Stimulated activated CD8-positive, alpha-beta memory T cell treated with anti-CD3 and anti-CD28 coated beads, Interleukin-15, amount 100 ng/mL, for 24 hours (primary cell): ENCODE results near the gene MTUS2.

Experiments used
- DNase-seq: peaks from one replicate; pipeline ENCODE4 v3.0.0-alpha.2; 2020; ENCODE audit warnings: low read depth

The MTUS2 gene

DNA sequence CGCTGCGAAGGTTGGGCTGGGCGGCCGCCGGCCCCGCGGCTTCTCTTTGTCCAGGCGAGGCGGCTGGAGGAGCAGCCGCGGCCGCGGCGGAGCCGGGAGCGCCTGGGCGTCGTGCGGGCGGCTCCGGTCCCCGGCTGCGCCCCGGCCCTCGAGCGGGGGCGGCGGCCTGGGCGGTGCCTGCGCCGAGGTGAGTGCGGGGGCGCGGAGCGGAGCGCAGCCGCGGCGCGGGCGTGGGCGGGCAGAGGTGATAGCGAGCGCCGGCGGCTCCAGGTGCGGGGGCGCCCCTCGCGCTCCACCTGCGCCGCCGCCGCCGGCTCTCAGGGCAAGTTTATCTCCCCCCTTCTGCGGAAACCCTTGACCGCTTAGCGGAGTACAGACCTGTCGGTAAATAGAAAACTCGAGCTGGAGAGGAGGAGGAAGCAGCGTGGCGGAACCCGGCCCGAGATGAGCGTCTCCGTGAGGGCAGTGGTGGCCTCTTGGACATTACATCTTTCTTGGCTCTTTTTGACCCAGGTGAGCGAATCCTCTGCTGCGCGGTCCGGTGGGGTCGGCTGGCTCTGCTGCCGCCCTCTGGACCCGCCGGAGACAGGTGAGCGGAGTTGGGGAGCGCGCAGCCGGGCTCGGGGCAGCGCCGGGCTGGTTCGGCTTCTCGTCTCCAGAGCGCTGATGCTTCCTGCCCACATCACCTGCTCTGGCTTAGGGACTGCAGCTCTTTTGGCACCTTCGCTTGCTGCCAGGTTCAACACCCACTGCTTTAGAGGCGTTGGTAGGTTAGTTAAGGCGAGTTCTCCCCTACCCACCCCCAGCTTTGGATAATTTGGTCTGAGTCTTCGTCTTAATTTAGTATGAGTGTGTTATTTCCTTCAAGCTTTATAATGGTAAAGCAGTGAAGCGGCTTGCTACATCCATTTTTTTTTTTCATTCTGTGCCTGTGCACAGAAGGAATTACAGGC lies at the start of gene MTUS2:
Gene MTUS2, plus strand, starts transcription at position 241 of the 953 bp plus-strand sequence.
- no peak for DNase-seq

DNA sequence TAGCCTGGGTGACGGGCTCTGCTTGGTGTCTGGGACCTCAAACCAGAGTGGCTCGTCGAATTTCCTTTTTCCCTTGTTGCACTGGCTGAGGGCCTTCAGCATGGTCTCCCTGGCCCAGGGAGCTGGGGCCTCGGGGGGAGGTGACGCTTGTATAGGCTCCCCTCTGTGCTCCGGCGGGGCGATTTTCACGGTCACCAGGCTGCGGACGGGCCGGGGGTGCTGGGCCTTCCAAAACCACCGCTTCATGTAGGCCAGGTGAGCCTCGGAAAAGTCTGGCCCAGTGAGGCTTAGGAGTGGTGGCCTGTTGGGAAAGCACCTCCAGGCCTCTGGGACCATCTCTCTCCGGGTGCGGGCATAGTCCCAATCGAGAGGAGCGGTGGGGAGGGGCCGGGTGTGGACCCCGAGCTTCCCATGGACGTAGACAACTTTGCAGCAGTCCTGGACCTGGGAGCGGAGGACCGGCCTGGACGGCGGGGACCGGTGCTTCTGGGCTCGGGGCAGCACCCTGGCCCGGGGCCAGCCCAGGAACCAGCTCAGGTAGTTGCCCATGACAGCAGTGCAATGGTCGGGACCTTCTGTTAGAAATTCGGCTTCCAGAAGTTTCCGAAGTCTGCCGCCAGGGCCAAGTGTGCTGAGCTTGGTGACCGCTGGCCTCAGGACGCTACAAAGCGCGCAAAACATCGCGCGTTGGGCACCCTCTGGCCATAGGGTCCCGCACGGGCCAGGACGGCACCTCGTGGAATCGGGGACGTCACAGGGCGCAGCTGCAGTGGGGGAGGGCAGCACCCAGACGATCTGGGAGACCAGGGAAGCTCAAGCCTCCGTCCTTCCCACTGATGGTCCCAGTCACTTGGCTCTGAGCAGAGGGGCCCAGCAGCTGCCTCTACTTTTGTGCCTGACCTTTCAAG lies 41.6 kb upstream of the MTUS2 start:
- DNase-seq = no peak

- no peak for DNase-seq
Observed at GRCh38 chr13:28792992-28793391, 27.1 kb upstream of the MTUS2 start.

GRCh38 chr13:28794396-28794795 lies 25.7 kb upstream of the MTUS2 start:
- DNase-seq = no peak

DNA sequence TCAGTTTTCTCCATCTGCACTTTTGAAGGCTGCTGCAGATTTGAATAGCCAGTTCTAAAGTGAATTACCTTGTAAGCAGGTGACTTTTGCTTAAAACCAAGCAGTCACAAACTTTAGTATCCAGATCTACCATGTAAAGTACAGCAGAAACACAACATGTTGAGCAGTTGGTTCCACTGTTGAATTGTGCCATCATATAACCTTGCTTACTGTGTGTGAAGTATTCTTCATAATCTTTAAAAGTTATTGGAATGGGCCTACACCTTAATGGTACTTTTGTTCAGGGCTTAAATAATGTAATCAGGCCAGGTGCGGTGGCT lies 23.2 kb upstream of the MTUS2 start:
- no peak for DNase-seq

- DNase-seq = peak; percentile 6
Observed at GRCh38 chr13:28805193-28805819, 14.8 kb upstream of the MTUS2 start.

GRCh38 chr13:28817204-28817603 lies 2.9 kb upstream of the MTUS2 start:
- DNase-seq = no peak

DNA sequence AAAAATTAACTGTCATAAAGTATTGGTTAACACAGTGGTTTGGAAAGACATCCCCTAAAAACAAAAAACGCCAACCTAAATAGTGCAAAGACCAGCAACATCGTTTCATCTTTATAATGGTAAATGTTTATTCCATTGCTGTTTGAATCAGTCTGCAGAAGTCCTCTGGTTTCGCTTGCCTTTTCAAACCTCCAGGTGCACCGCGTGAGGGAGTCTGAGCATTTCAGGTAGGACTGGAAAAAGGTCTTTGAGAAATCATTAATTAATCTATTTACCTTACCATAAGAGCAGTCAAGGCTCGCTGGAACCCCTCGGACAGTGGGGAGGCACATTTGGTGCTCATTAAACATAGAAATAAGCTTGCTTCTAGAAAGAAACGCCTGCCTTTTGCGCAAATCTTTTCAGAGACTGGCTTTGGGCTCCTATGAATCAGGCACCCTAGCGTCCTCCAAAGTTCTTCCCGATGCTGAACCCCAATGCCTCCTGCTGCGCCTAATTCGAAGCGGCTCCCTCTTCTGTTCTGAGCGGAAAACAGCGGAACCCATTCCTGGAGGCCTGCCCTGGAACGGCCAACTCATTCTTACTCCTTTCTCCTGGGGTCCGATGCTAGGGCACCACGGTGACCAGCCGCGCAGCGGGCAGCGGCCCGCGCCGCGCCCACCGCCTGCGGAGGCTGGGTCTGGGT lies 951 bp upstream of the MTUS2 start:
- DNase-seq = no peak

DNA sequence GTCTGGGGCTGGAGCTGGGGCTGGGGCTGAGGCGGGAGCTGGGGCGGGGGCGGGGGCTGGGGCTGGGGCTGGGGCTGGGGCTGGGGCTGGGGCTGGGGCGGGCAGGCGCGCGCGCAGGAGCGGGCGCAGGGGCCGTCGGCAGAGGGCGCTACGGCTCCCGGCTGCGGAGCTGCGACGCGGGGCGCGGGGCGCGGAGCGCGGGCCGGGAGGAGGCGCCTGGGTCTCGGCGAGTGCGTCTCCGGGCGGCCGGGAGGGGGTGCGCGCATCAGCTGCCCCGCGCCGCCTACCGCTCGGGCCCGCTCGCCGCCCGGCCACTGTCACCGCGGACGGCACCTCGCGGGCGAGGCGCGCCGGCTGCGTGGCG lies 422 bp upstream of the MTUS2 start:
- DNase-seq = peak; percentile 39

- no peak for DNase-seq
Observed at GRCh38 chr13:28822151-28822550, 2.0 kb downstream of the MTUS2 start.

GRCh38 chr13:28822801-28823200 lies 2.7 kb downstream of the MTUS2 start:
- no peak for DNase-seq

DNA sequence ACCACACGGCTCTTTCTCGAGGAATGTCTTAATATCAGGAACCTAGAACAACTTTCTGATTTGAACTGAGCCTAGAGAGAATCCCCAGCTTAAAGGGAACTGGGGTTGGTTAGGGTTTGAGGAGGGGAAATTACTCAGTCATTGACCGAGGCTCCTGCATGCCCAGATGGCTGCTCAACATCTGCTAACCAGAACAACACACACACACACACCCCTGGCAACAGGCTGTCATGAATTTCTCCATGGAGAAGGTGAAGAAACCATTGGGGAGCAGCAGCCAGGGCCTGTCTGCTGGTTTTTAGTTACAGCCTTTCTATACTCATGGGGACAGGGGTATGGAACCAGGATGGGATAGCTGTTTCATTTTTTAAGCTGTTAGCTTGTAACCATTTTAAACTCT lies 5.2 kb downstream of the MTUS2 start:
- no peak for DNase-seq

DNA sequence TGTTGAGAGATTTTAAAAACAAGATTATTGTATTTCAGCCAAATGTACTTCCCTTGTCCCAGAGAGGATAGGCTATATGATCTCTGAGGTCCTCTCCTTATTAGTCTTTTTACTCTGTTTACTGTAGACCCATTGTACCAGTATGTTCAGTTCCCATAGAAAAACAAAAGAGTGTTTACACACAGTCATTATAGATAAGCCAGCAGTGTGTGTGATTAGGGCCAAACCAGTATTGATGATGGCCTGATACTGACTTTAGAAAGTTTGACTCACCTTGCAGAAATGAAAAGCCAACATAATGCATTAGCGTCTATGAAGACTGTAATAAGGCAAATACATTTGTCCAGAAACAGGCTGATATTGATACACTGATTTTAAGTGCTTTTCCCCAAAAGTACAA lies 6.2 kb downstream of the MTUS2 start:
- DNase-seq = no peak

GRCh38 chr13:28830580-28830979 lies 10.4 kb downstream of the MTUS2 start:
- DNase-seq = no peak

DNA sequence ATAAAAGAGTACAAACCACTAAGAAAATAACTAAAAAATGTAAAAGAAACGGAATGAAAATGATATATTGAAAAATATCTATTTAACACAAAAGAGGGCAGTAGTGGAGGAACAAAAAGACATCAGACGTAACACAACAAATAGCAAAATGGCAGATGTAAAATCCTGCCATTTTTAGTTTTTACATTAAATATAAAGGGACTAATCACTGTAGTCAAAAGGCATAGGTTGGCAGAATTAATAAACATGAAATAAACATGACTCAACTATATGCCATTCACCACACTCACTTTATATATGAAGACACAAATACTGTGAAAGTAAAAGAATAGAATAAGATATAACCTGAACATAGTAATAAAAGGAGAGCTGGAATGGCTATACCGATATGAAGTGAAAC lies 11.0 kb downstream of the MTUS2 start:
- no peak for DNase-seq

- DNase-seq = no peak
Observed at GRCh38 chr13:28837111-28837510, 17.0 kb downstream of the MTUS2 start.

DNA sequence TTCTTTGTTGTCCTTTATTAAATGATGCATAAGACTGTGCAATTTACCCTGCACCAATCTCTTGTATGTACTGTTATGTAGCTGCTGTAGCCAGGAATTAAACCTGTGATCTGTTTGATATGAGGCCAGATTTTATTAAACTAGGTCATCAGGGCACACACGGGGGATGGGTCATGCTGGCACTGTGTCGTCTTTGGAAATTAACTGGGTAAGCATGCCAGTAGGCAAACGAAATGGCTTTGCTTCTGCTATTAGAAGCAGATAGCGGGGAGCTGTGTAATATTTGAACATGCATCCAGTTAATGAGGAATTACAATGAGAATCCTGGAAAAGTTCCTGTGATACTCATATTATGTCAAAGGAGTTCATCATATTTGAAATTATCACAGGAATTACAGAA lies 23.5 kb downstream of the MTUS2 start:
- DNase-seq = no peak

GRCh38 chr13:28849441-28849840 lies 29.3 kb downstream of the MTUS2 start:
- no peak for DNase-seq

- no peak for DNase-seq
Observed at GRCh38 chr13:28850226-28850625, 30.1 kb downstream of the MTUS2 start.

GRCh38 chr13:28851422-28851821 lies 31.3 kb downstream of the MTUS2 start:
- no peak for DNase-seq

DNA sequence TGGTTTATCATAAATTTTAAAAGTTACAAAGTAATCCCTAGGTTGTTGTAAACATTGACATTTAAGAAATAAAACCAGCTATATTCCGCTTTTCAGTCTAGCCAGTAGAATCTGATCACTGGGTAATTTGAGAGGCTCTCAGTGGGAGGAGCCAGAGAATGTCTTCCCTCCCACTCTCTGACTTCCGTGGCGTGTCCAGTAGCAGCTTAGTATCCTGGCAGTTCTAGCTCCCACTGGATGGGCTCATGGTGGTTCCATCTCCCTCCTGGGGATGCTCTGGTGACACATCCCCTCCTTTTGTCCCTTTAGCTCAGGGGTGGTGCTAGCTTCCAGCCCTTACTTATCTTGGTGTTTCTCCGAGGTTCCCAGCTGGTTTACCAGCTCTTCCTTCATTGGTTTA lies 34.5 kb downstream of the MTUS2 start:
- DNase-seq = no peak

DNA sequence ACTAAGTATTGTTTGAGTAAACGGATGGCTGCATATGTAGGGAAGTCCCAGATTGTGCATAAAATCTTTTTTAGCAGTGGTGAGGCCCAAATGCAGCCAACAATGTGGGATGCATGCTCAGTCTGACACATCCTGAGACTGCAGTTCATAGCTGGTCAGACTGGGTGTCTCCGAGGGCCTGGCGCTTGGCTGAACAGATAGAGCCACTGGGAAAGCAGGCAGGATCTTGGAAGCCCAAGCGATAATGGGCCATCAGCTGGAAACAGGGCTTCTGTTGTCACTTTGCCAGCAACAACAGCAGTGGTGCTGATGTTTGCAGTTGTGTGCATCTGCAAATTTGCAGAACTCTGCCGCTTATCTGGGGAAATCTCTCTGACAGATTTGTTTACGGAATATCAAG lies 36.1 kb downstream of the MTUS2 start:
- DNase-seq = no peak
